ENCODE data around the gene WDR48. TPM values are rescaled to one million over a fixed set of nuclear protein-coding genes. Genes with fewer than 3 reads are reported as not detected.

WDR48 gene
- total RNA-seq, 4 donors from 2014 or later = 28.4 to 84.4 (median 37.0) TPM

GRCh38 chr3:39063143-39063542 lies 11.3 kb downstream of the WDR48 start:
- Histone ChIP-seq H3K27me3 (no peaks in the 10 kb centered on the region), H3K36me3 (no peaks in the 10 kb centered on the region), H3K4me3 (no peak overlapping the region), H3K27ac (no peak overlapping the region), H3K4me1 (peaks cover 0 to 5% of the 10 kb centered on the region in 2 donors), H3K9me3 (no peaks in the 10 kb centered on the region)
- intact Hi-C loops (cut with DNase I; ENCODE audit: low total_unique reads) = no loop called here
- no peak for DNase-seq
- no peak for TF ChIP-seq CTCF (IDR thresholded peaks at IDR 0.05)
- TF ChIP-seq POLR2A (IDR thresholded peaks at IDR 0.05) = no peak

- no peak overlapping the region for H3K4me3 ChIP-seq
- TF ChIP-seq POLR2A (IDR thresholded peaks at IDR 0.05) = no peak
- TF ChIP-seq CTCF (IDR thresholded peaks at IDR 0.05) = no peak
- H3K36me3 ChIP-seq = no peaks in the 10 kb centered on the region
- no peak overlapping the region for H3K27ac ChIP-seq
- no peaks in the 10 kb centered on the region for H3K27me3 ChIP-seq
- DNase-seq = no peak
- H3K4me1 ChIP-seq = no peaks in the 10 kb centered on the region
- intact Hi-C loops (cut with DNase I; ENCODE audit: low total_unique reads) = no loop called here
- no peaks in the 10 kb centered on the region for H3K9me3 ChIP-seq
Measured at GRCh38 chr3:39064646-39065045, 12.8 kb downstream of the WDR48 start.

GRCh38 chr3:39065197-39065596 lies 13.4 kb downstream of the WDR48 start:
- Histone ChIP-seq H3K9me3 (no peaks in the 10 kb centered on the region), H3K27me3 (no peaks in the 10 kb centered on the region), H3K4me3 (no peak overlapping the region), H3K4me1 (no peaks in the 10 kb centered on the region), H3K36me3 (no peaks in the 10 kb centered on the region), H3K27ac (no peak overlapping the region)
- DNase-seq = no peak
- TF ChIP-seq CTCF (IDR thresholded peaks at IDR 0.05) (peak in 1 of 4 experiments; percentile 17), POLR2A (IDR thresholded peaks at IDR 0.05) (no peak)
- intact Hi-C loops (cut with DNase I; ENCODE audit: low total_unique reads) = no loop called here

- Histone ChIP-seq H3K36me3 (no peaks in the 10 kb centered on the region), H3K4me1 (no peaks in the 10 kb centered on the region)
- no peak for DNase-seq
Measured at GRCh38 chr3:39067286-39067685, 15.5 kb downstream of the WDR48 start.

GRCh38 chr3:39068556-39068955 lies 16.7 kb downstream of the WDR48 start:
- no peak for DNase-seq
- no peaks in the 10 kb centered on the region for H3K9me3 ChIP-seq
- H3K27me3 ChIP-seq = no peaks in the 10 kb centered on the region
- no peak overlapping the region for H3K4me3 ChIP-seq
- H3K36me3 ChIP-seq = no peaks in the 10 kb centered on the region
- TF ChIP-seq CTCF (IDR thresholded peaks at IDR 0.05) = no peak
- TF ChIP-seq POLR2A (IDR thresholded peaks at IDR 0.05) = no peak
- intact Hi-C loops (cut with DNase I; ENCODE audit: low total_unique reads) = no loop called here
- H3K4me1 ChIP-seq = no peaks in the 10 kb centered on the region
- no peak overlapping the region for H3K27ac ChIP-seq

More at GRCh38 chr3:39067286-39067685, 15.5 kb downstream of the WDR48 start:
- no peaks in the 10 kb centered on the region for H3K27me3 ChIP-seq
- no peak overlapping the region for H3K4me3 ChIP-seq
- intact Hi-C loops (cut with DNase I; ENCODE audit: low total_unique reads) = no loop called here
- TF ChIP-seq CTCF (IDR thresholded peaks at IDR 0.05) = no peak
- no peak for TF ChIP-seq POLR2A (IDR thresholded peaks at IDR 0.05)
- no peaks in the 10 kb centered on the region for H3K9me3 ChIP-seq
- H3K27ac ChIP-seq = no peak overlapping the region

Data from uterus (tissue), 4 donors.